ENCODE measurements around the gene UTP3. TPM values are rescaled to one million over a fixed set of nuclear protein-coding genes. Genes with fewer than 3 reads are reported as not detected.

The UTP3 gene
- total RNA-seq, 1 experiment from 2014 or later = 16.4 TPM

DNA sequence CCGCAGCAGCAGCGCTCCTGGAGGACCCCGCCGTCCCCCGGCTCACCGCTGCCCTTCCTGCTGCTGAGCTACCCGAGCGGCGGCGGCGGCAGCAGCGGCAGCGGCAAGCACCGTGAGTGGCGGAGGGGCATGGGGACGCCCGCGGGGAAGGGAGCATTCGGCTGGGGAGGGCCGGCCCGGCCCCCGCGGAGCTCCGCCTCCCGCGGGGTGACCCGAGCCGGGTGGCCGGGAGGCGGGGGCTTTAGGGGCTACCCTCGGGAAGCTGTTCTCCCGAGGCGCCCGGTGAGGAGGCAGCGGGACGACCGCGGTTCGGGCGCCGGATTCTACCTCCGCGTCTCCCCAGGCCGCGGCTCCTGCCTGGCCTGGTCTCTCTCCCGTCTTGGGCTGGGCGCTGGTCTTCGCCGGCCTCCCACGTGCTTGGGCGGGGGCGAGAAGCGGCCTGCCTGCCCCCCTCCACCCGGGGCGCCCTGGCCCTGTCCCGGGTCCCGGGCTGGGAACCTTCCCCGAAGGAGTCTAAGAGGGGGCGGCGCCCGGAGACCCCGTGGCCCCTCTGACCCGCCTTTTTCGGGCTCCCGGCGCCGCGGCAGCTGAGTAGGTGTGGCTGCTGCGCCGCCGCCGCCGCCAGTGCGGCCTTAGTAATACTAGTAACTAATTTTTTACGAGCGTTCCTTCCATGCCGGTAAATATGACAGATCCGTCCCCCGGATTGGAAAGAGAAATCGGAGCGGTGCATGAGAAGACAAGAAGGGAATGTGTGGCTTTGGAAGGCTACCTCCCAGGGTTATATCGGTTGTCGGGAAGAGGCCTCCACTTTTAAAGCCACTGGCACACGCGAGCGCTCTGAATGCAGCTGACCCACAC, 17.1 kb downstream of the UTP3 start:
- intact Hi-C loops (cut with micrococcal nuclease; ENCODE audit: unreplicated experiment) = loop anchor here (1.0 to 5.0 kb wide), 2 partner anchors 17 to 197 kb away; partner anchors contain the start of genes MOB1B and UTP3
- ChIA-PET CTCF (no interaction called here), POLR2A (ENCODE audit: unreplicated experiment) (interaction anchor here (0.6 to 0.7 kb wide), 2 partner anchors 29 kb away, joined by 3 to 4 read pairs; no protein-coding TSS in a partner anchor)
- peak overlapping the region; percentile 87 for H3K4me3 ChIP-seq
- TF ChIP-seq EZH2 (IDR thresholded peaks at IDR 0.05; ENCODE audit: low read depth) = no peak
- TF ChIP-seq, protein P1, sequence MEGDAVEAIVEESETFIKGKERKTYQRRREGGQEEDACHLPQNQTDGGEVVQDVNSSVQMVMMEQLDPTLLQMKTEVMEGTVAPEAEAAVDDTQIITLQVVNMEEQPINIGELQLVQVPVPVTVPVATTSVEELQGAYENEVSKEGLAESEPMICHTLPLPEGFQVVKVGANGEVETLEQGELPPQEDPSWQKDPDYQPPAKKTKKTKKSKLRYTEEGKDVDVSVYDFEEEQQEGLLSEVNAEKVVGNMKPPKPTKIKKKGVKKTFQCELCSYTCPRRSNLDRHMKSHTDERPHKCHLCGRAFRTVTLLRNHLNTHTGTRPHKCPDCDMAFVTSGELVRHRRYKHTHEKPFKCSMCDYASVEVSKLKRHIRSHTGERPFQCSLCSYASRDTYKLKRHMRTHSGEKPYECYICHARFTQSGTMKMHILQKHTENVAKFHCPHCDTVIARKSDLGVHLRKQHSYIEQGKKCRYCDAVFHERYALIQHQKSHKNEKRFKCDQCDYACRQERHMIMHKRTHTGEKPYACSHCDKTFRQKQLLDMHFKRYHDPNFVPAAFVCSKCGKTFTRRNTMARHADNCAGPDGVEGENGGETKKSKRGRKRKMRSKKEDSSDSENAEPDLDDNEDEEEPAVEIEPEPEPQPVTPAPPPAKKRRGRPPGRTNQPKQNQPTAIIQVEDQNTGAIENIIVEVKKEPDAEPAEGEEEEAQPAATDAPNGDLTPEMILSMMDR (conservative IDR thresholded peaks at IDR 0.05) = no peak
- peaks cover 30% of the 10 kb centered on the region for H3F3A ChIP-seq (ENCODE audit: insufficient read depth, low read depth)
- peak overlapping the region; percentile 72 for H3K27ac ChIP-seq
- H3K27me3 ChIP-seq (ENCODE audit: insufficient read depth, low read depth) = no peaks in the 10 kb centered on the region
- no peaks in the 10 kb centered on the region for H4K20me1 ChIP-seq (ENCODE audit: insufficient read depth)
- no TSS peak for BruUV-seq (replicated peaks)
- H3K9me3 ChIP-seq (ENCODE audit: insufficient read depth, low read depth) = no peaks in the 10 kb centered on the region
- H3K36me3 ChIP-seq (ENCODE audit: low read depth) = no peaks in the 10 kb centered on the region
- peaks cover 45% of the 10 kb centered on the region for H3K79me2 ChIP-seq (ENCODE audit: low read depth)
- peak overlapping the region; percentile 96 for H3K4me2 ChIP-seq
- peaks cover 24% of the 10 kb centered on the region for H3K4me1 ChIP-seq (replicated peaks; ENCODE audit: insufficient read depth)
- DNase-seq = peak; percentile 59 to 72
- no peaks in the 10 kb centered on the region for H3K9me2 ChIP-seq (ENCODE audit: insufficient read depth)
- peak overlapping the region; percentile 90 for H2AFZ ChIP-seq

DNA sequence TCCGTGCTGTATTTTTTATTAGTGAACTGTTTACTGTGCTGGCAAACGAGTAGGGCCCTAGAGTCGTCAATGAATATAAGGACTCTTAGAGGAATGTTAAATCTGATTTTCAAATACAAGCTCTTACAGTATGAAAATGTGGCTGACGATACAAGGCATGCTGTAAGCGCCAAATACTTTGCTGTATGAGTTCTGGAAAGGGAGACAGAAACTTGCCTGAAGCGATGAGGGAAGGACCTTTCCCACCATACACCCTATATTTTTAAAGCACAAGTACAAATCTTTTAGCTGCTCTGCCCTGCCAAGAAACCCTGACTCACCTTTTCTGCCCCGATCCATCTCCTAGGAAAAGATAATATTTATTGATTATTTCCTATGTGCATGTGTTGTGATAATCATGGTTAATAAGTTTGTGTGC, 17.7 kb downstream of the UTP3 start:
- H3K4me2 ChIP-seq = peak overlapping the region; percentile 96
- POLR2A ChIA-PET (ENCODE audit: unreplicated experiment) = interaction anchor here (0.7 kb wide), 1 partner anchor 28 kb away, joined by 3 read pairs; no protein-coding TSS in a partner anchor
- H3K9me2 ChIP-seq (ENCODE audit: insufficient read depth) = no peaks in the 10 kb centered on the region
- peaks cover 24% of the 10 kb centered on the region for H3K4me1 ChIP-seq (replicated peaks; ENCODE audit: insufficient read depth)
- no peaks in the 10 kb centered on the region for H3K9me3 ChIP-seq (ENCODE audit: insufficient read depth, low read depth)
- H3F3A ChIP-seq (ENCODE audit: insufficient read depth, low read depth) = peaks cover 30% of the 10 kb centered on the region
- H3K4me3 ChIP-seq = peak overlapping the region; percentile 87
- DNase-seq = no peak
- intact Hi-C loops (cut with micrococcal nuclease; ENCODE audit: unreplicated experiment) = loop anchor here (5.0 kb wide), 1 partner anchor 196 kb away; the partner anchor contains the start of gene MOB1B
- H3K79me2 ChIP-seq (ENCODE audit: low read depth) = peaks cover 45% of the 10 kb centered on the region
- peak overlapping the region; percentile 90 for H2AFZ ChIP-seq
- BruUV-seq (replicated peaks) = TSS peak; percentile 45
- H3K27ac ChIP-seq = peak overlapping the region; percentile 72
- H3K36me3 ChIP-seq (ENCODE audit: low read depth) = no peaks in the 10 kb centered on the region
- no peaks in the 10 kb centered on the region for H3K27me3 ChIP-seq (ENCODE audit: insufficient read depth, low read depth)
- no peak for TF ChIP-seq EZH2 (IDR thresholded peaks at IDR 0.05; ENCODE audit: low read depth)
- TF ChIP-seq, protein P1 (conservative IDR thresholded peaks at IDR 0.05) = no peak
- H4K20me1 ChIP-seq (ENCODE audit: insufficient read depth) = no peaks in the 10 kb centered on the region
- CTCF ChIA-PET = no interaction called here

DNA sequence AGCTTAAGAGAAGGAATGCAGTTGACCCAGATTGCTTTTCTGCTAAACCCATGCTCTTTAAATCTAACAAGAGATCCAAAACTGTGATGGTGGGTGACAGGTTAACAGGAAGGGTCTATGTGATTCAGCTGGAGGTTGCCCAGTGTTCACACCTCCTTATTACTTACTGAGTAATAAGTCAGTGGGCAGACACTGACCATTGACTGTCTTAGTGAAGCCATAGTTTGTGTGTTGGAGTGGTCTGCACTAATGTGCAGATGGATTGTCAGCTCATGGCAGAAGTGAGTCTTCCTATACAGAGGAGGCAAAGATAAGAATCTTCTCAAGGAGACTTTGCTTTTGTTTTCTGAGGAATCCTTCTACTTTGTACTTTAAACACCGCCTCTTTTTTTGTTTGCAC, 18.2 kb downstream of the UTP3 start:
- H3K27ac ChIP-seq = peak overlapping the region; percentile 72
- BruUV-seq (replicated peaks) = no TSS peak
- no peaks in the 10 kb centered on the region for H3K27me3 ChIP-seq (ENCODE audit: insufficient read depth, low read depth)
- H3K79me2 ChIP-seq (ENCODE audit: low read depth) = peaks cover 45% of the 10 kb centered on the region
- ChIA-PET POLR2A (ENCODE audit: unreplicated experiment) (no interaction called here), CTCF (interaction anchor here (0.6 kb wide), 1 partner anchor 116 kb away, joined by 6 read pairs; no protein-coding TSS in a partner anchor)
- no peaks in the 10 kb centered on the region for H3K36me3 ChIP-seq (ENCODE audit: low read depth)
- peak overlapping the region; percentile 90 for H2AFZ ChIP-seq
- TF ChIP-seq EZH2 (IDR thresholded peaks at IDR 0.05; ENCODE audit: low read depth) = no peak
- TF ChIP-seq, protein P1 (conservative IDR thresholded peaks at IDR 0.05) = no peak
- H3F3A ChIP-seq (ENCODE audit: insufficient read depth, low read depth) = peaks cover 30% of the 10 kb centered on the region
- H4K20me1 ChIP-seq (ENCODE audit: insufficient read depth) = no peaks in the 10 kb centered on the region
- H3K4me1 ChIP-seq (replicated peaks; ENCODE audit: insufficient read depth) = peaks cover 24% of the 10 kb centered on the region
- intact Hi-C loops (cut with micrococcal nuclease; ENCODE audit: unreplicated experiment) = loop anchor here (5.0 kb wide), 1 partner anchor 196 kb away; the partner anchor contains the start of gene MOB1B
- peak in 1 of 2 experiments; percentile 48 for DNase-seq
- H3K9me2 ChIP-seq (ENCODE audit: insufficient read depth) = no peaks in the 10 kb centered on the region
- H3K4me3 ChIP-seq = peak overlapping the region; percentile 87
- H3K4me2 ChIP-seq = peak overlapping the region; percentile 96
- H3K9me3 ChIP-seq (ENCODE audit: insufficient read depth, low read depth) = no peaks in the 10 kb centered on the region
